T-helper 9 cell (primary cell): Measurements from ENCODE around the gene PHLDB2.

Experiments
- DNase-seq: peaks from one replicate; pipeline ENCODE4 v3.0.0-alpha.2; 2020

PHLDB2 gene

DNA sequence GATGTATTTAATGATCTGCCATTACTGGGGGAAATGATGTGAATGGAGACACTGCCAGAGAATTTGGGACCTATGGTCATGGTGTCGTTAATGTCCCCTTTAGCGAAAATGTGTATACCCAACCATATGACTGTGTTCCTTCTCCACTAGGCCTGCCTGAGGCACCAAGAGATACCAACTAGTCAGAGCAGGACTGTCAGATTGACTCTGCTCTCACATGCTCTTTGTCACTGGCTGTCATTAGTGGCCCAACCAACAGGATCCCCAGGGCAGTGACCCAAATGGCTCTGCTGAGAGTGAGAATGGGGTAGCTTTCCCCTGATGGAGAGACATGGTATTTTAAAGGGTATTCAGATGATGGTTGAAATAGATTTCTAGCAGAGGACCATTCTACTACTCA, 142.5 kb downstream of the PHLDB2 start:
- no peak for DNase-seq

DNA sequence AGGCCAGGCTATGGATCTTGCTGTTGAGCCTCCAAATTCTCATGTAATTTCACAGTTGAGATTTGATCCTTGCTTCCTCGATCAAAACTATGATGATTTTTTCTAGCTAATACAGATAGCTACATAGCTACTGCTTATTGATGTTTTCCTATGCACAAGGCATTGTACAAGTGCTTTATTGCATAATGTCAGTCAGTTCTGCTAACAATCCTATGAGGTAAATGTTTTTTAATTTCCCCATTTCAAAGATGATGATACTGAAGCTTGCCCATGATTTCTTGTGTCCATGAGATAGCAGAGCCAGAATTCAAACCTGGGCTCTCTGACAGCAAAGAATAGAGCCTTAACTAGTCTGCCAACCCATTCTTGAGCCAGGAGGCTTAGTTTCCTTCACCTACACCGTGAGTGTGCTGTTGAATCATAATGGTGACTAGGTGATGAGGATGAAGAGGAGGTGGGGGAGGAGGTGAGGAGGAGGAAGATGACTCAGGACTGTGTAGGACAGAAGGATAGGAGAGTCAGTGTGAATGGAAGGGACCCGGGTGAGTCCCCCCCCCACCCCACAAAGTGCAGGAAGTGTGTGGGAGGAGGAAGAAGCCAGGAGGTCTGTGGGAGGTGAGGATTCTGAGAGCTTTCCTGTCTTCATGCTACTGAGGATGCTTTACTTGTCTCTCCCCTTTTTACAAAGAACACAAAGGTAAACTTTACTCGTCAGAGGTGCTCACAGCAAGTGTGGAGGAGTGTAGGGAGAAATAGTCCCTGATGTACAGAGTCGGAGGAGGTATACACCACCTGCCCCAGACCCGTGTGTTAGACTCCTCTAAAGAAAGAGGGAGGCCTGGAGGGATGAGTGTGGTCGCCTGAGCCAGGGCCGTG, 143.3 kb downstream of the PHLDB2 start:
- DNase-seq = no peak

DNA sequence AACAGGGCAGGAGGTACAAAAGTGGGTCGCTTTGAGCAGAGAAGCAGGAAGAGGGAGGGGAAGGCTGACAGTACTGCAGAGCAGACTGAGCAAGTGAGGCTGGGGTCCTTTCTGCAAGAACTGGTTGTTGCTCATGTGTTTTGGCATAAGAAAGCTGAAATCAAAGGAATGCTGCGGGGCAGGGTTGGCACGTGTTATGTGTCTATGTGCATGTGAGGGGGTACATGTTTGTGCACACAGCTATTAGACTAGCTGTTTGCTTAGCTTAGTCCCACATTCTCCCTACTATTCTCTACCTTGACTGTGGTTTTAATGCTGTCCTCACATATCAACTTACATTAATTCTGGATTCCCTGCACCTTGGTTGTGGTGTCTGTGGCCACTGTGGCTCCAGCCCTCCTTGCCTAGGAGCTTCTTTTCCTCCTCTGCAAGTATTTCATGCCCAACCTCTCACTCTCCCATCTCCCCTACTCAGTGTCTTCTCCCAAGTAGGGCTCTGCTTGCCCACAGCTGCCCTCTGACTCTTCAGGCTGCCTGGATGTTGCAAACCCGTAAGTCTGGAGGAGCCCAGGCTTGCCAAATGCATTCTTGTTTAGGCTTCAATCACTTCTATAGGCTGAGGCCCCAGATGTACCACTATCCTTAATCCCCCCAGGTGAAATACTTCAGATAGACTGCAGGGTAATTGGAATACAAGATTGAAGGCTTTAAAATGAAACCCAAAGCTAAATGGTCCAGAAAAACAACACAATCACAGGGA, 144.4 kb downstream of the PHLDB2 start:
- no peak for DNase-seq

DNA sequence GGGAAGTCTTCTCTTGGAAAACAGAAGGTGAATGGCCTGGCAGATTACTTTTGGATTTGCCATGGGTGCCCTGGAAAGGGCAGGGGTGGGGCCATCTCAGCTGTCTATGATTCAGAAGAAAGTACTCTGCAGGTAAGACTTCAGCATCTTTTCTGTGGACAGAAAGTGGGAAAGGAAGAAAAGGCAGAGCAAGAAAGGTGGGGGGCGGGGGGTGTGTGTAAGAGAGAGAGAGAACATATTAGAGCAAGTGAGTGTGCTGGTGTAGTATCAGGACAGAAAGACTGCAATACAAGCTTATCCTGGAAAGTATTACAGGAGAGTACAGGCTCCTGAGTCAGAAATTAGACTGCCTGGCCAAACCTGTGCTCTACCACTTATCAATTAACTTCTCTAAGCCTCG, 145.1 kb downstream of the PHLDB2 start:
- DNase-seq = no peak

DNA sequence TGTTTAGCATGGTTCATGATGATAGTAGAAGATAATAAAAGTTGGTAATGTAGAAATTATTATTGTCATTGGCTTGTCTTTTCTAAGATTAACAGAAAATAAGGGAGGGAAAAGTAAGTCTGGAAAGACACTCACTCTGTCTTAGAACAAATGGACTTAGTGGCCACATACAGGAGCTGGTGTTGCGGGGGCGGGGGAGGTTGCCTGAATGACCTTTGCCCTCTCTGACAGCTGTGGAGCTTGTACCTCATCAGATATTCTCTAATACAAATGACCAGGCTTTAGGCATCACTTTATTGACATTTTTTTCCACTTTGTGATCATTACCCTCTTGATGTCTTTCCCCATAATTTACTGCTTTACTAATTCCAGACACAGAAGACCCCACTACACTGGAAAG, 145.6 kb downstream of the PHLDB2 start:
- DNase-seq = no peak

DNA sequence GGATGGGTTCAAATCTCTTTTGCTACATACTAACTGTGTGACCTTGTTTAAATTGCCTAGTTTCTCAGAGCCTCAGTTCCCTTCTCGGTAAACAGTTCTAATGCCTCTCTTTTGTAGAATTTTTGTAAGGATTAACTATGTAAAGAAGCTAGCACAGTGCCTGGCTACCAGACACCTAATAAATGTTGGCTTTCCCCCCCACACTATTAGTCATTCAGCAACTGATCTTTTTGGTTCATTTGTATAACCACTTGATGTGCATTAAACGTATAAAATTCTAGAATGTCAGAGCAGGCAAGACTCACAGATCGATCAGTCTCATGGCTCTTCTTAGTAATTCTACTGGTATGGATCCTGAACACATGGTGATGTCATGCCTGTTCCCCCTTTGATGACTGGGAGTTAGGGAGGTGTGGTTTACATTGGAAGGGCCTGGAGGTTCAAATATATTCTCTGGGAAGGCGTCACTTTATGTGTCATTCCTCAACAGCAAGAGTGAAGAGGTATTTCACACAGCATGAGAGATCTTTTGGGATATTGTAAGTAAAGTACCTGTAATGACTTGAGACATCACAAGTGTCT, 146.1 kb downstream of the PHLDB2 start:
- DNase-seq = no peak

DNA sequence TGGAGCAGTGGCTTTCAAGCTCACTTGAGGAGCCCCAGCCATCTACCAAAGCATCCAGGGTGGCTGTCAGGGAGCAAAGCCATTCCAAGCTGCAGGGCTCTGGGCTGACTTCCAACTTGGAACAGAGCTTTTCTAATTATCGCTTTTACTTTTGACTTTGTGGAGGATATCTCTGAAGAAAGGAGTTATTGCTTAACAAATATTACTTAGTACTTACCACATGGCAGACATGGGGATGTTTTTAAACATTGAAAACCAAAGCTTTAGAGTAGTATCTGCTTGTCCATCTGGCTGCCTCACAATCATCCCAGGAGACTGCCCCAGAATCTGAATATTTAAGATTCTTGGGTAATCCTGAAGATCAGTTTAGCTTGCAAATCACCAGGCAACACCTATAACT, 148.6 kb downstream of the PHLDB2 start:
- no peak for DNase-seq

DNA sequence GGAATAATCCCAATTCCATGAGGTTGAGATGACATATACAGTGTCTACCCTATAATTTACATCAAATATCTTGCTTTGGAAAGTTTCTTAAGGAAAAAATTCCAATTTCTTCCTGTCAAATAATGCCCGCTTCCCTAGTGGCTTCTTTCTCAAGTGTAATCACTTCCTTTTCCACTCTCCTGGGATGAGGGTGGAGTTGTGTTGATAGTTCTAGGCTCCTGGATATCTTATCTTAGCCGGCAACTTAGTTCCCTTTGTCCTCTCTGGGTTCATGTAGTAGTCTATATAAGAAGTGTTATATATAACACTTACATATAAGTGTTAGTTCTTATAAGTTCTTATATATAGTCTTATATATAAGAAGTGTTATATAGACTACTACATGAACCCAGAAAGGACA, 150.6 kb downstream of the PHLDB2 start:
- no peak for DNase-seq

DNA sequence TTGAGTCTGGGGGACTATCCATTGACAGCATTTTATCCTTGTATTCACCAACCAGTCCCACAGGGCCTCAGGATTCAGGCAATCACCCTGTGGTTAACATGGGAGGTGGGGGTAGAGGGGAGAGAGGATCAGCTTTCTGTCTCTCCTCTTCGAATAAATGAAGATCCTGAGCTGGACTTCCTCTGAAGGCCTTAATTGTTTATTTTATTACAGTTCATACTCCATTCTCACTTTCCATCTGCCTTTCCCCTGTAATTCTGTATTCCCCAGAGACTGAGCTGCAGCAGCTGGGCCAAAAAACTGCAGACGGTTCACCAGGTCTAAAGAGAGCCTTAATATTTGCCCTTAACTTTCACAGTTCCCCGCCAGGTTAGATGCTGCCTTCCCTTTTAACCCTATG, 151.6 kb downstream of the PHLDB2 start:
- no peak for DNase-seq

DNA sequence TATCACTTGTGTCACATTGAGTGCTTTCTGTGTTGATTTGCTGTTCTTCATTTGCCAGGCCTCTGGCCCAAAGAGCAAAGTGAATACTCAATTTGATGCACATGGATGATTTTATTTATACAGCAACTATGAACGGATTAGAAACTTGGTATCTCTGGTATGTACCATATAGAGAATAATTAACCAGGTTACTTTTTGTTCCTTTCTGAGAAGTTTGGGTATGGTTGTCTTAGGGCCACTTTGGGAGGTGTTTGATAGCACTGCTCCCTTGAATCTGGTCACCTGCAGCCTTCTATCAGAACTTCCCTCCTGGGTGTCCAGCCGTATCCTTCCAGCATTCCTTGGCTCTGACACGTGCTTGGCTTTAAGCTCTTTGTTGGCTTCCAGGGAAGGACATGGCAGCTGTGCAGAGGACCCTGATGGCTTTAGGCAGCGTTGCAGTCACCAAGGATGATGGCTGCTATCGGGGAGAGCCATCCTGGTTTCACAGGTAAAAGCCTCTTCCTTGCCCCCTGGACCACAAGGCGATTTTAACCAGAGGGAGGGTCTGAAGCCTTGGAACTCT, 152.4 kb downstream of the PHLDB2 start:
- no peak for DNase-seq

DNA sequence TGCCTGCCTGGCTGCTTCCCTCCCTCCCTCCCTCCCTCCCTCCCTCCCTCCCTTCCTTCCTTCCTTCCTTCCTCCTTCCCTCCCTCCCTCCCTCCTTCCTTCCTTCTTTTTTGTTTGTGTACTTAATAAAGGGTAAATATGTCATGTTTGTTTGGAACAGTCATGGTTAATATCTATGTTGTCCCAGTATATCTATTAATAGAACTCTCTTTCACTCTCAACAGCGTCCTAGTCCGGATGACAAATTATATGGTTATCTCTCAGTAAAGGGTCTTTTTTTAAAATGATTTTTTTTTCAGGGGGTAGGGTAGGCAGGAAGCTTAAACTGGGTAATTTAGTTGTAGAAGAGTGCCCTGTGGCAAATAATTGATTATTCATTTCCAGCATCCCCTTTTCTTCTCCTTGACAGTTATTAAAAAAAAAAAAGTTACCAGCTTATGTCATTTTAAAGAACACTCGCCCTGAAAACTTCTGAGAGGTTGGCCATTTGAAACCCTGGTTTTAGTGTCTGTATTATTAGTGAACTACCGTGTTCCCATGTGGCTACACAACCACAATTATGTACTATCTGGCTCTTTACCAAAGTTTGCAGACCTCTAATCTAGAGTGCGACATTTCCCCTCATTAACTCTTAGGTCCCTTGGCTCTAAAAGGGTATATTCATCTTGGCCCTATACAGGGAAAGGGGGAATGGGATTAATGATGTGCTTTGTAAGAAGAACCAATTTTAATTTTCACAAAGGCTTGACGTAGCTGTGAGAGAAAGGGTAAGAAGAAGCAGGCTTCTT, 153.3 kb downstream of the PHLDB2 start:
- no peak for DNase-seq

DNA sequence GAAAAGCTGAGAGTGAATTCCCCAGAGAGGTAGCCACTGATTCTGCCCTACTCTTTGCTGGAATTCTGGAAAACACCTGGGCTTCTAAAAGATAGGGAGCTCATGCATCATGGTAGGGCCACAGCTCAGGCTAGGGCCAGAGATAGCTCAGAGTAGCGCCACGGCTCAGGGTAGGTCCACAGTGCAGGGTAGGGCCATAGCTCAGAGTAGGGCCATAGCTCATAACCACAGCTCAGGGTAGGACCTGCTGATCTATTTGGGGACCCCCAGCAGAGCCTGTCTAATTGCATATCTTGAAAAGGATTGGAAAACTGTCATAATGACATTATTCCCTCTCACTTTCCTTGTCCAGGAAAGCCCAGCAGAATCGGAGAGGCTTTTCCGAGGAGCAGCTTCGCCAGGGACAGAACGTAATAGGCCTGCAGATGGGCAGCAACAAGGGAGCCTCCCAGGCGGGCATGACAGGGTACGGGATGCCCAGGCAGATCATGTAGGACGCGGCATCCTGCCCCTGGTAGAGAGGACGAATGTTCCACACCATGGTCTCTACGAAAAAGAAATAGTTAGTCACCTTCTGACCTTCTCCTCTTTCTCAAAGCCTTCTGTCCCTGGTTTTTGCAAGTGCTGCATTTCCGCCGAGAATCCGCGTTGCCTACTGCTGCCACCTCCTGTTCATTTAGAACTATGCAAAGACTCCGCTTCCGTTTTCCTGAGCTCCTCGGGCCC, 154.2 kb downstream of the PHLDB2 start:
- peak; percentile 25 for DNase-seq

DNA sequence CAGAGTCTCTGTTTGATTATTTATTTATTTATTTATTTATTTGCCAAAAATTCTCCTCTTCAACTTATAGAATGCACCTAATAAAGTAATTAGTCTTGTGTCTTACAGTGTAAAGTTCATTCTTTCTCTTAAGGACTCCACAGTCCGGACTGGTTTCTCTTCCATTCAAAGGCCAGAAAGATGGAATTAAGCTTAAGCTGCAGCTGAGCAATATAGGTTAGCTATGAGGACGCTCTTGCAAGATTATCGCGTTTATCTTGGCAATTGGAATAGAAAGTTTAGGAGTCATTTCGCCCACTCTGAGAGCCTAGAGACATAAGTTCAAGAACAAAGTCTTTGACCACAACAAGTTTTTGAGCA, 154.7 kb downstream of the PHLDB2 start:
- no peak for DNase-seq

DNA sequence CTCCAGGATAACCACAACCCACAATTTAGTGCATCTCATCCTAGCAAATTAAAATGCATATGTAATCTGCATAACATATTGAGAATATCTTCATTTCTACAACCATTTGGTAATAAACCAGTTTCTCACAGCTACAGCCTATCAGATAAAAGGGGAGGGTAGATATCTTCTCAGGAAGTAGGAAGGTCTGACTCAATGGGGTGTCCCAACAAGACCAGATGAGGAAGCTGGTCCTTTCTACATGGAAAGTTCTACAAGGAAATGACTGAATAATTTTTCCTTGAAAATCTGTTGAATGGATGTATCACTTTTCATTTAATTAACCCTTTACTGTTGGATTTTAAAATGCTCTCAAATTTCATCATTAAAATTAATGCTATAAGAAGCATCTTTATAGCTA, 158.0 kb downstream of the PHLDB2 start:
- no peak for DNase-seq

DNA sequence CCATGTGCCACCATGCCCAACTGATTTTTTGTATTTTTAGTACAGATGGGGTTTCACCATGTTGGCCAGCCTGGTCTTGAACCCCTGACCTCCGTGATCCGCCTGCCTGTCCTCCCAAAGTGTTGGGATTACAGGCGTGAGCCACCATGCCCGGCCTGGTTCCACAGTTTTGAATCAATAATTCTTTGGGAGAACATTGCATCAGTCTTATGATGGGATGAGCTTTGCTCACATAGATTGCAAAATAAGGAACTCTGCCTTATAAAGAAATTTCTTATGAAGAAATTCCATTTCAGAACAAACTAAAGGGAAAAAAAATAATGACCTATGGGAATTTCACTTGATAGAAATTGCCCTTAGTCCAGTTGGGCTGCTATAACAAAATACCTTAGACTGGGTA, 159.6 kb downstream of the PHLDB2 start:
- DNase-seq = no peak

DNA sequence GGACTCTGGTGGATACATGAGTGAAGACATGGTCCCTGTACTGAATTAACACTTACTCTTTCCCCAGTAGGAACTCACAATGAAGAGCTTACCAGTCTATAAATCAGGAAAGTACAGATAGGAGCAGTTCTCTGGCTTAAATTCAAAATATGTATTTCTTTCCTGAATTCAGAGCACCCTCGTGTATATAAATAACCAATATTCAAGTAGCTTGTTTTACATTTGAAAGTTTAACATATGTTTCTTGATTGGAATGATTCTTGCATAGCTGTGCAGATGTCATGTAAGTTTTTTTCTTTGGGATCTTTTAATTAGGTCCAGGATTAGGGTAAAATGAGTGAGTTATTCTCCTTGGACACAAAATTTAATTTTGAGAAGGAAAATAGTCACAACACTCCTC, 160.7 kb downstream of the PHLDB2 start:
- DNase-seq = no peak

DNA sequence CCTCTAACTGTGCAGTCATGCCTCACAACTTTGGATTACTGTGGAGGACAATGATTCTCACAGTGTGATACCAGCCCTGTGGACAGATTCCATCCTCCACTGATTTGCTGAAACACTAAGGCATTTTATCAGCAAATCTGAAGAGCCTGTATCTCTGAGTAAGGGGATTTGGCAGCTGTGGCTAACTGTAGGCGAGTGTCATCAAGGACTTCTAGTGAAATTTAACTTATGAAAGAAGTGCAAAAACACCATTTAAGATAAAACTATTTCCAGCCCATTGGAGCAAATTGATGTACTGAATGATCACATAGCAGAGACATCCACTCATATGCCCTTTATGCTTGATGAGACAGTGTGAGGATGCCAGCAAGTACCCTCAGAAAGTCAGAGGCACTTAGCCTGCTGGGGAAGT, 161.6 kb downstream of the PHLDB2 start:
- DNase-seq = no peak
